Keratinocyte (primary cell): ENCODE measurements around the gene TRMT1.

ENCODE experiments used
- CTCF ChIP-seq, 3 experiments: IDR thresholded peaks in 1 of 3; conservative IDR thresholded peaks in 1 of 3; optimal IDR thresholded peaks in 1 of 3; 2 replicates in 2 of 3; 3 replicates in 1 of 3; pipeline versions ENCODE3 to v1.5.1; 2011; ENCODE audit warnings: low read length in 3 of 3, mild to moderate bottlenecking in 3 of 3, moderate library complexity in 2 of 3, control low read depth in 1 of 3, inconsistent platforms in 1 of 3; ENCODE audit not compliant: insufficient read depth in 2 of 3; ENCODE audit errors: extremely low read depth in 1 of 3
- EZH2 ChIP-seq: IDR thresholded peaks from one replicate; pipeline ENCODE4 v1.6.1; 2012; ENCODE audit warnings: inconsistent platforms, mild to moderate bottlenecking, low read length, moderate library complexity

DNA sequence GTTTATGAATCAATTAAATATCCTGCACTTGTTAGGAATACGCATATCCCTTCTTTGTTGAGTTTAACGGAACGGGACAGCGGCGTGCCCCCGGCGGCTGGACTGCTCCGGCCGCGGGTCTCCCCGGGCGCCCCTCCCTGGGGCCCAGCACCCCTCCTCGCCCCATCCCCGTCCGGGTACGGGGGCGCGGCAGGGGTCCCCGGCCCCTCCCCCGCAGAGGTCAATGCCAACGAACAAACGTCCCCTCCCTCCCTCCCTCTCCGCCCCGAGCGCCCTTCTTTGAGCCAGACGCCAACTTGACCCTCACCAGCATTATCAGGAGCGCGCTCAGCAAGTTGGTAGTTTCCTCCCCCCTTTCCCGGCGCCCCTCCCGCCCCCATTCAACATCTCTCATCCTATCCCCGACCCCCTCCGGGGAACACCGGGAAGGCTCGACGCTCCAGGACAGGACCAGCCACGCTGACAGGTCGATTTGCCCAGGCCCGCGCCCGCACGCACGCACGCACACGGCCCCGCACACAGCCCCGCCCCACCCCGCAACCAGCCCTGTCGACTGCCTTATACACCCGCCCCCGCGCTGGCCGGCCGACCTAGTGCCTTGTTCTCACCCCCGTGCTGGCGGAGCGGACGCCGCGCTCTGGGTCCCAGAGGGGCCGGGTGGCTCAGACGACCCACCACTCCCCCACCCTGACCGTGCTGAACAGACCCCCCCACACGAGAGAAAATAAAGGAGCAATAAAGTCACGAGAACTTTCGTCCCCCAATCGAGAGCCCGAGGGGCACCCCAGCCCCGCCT is 18.9 kb downstream of the TRMT1 start:
- TF ChIP-seq CTCF (optimal IDR thresholded peaks at IDR 0.05 in 1 of 3, IDR thresholded peaks at IDR 0.05 in 1 of 3, conservative IDR thresholded peaks at IDR 0.05 in 1 of 3; ENCODE audit: extremely low read depth in 1 of 3, insufficient read depth in 2 of 3, low read length in 3 of 3) (no peak), EZH2 (no peak)
